Activated naive CD4-positive, alpha-beta T cell treated with anti-CD3 and anti-CD28 coated beads, Interleukin-2, amount 50 U/mL, for 16 hours (primary cell): ENCODE data around the gene FANCB.
A peak's percentile ranks its signal among the peaks of the same experiment; 100 is the strongest.

Experiments
- DNase-seq: peaks from one replicate; pipeline ENCODE4 v3.0.0-alpha.2; 2020

Gene FANCB

DNA sequence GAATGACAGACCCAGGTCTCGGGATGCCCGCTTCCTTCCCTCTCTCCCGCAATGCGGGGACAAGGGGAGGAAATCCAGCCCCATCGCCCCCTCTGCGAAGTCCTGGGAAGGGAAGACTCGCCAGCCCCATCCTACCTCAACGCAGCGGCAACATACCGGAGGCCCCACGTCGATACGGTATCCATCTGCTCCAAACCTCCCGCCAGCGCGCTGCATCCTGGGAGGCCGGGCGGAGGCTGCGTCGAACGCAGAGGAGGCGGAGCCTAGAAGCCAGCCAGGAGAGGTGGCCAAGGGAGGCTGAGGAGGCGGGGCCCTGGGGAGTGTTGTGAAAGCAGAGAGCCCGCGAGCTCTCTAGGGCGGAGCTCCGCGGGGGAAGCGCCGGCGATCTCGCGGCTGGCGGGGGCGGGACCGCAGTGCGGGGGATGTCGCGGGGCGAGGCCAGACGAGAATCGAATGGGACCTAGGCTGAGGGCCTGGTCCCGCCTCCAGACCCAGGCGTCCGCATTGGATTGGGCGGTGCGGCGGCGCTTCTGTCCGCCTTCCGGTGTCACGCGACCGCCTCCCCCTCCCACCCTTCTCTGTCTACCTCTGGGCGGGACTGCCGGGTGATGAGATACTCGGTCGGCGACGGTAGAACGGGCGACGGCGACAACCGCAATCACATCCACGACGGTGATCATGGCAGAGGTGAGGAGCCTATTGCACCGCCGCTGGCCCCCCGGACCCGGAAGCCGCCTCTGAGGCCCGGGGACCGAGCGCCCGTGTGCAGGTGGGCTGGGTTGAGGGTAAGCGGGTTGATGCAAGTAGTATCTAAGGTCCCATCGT is at the start of gene FANCB, which contains the start of gene MOSPD2:
Gene FANCB, minus strand, starts transcription at position 219 of the 825 bp plus-strand sequence. CDS start 7,559 bp downstream, outside the sequence.
Gene MOSPD2, plus strand, starts transcription at position 571 of the 825 bp plus-strand sequence. Its CDS starts 108 bp downstream, at position 679.
- peak; percentile 96 for DNase-seq

DNA sequence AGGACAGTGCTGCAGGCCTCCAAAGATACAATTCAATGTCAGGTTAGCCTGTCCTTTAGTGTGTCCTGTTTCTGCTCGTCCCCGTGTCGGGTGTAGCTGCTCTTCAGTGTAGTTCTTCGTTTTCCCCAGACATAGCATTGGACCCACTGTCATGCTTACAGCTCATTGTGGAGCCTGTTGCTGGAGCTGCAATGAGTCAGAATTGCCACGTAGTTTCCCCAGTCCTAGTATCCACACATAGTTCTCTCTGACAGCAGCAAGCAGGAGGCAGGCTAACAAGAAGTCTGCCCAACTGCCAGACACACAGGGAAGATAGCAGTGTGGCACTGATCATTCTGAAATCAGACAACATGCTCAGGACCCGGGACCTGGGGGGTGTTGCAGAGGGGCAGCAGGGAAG is 49.6 kb upstream of the FANCB start:
- DNase-seq: no peak

GRCh38 chrX:14920196-14920595 is 47.3 kb upstream of the FANCB start:
- DNase-seq: no peak

DNA sequence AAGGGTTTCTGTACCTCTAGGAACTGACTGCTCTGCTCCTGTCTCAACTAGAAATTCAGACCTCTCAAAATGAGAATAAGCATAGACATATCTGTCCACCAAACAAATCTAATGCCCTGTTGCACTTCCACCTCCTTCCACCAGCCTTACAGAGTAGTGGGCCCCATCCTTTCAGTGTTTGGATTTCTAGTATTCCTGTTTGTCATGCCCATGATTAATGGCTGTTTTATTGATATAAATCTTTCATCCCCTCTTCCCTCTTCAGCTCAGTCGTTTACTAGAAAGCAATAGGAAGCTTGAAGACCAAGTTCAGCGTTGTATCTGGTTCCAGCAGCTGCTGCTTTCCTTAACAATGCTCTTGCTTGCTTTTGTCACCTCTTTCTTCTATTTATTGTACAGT is 46.5 kb upstream of the FANCB start:
- DNase-seq: no peak

GRCh38 chrX:14916017-14916674 is 43.3 kb upstream of the FANCB start:
- DNase-seq: no peak

DNA sequence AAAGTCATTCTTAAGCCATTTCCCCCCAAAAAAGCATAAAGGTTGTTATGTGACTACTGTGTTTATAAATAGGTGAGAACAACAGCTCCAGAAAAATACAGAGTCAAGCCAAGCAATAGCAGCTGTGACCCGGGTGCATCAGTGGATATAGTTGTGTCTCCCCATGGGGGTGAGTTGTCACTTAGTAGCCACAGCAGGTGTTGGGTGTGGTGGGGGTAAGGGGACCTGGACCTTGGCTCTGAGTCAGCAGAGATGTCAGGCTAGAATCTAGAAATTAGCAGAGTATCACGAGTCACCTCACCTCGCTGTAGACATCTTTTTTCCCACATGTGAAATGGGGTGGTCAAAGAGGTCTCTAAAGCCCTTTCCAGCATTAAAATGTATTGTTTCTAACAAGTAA is 42.7 kb upstream of the FANCB start:
- no peak for DNase-seq

DNA sequence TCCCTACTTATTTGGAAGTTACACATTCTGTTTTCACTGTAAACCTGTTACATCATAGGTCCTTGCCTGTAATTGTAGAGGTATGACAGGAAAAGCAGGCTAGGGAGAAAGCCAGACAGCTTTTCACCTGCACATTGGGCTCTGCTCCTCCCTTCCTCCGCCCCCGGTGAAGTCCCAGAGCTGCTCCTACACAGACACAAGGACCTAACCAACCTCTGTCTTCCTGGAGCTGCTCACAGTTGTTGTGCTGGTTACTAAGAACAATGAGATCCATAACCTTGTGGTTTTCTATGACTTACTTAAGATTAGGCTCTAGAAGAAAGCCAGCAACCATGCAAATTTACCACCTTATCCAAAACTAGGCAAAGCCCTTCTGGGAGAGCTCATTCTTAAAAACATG is 40.4 kb upstream of the FANCB start:
- DNase-seq: no peak

- no peak for DNase-seq
These were observed 31.0 kb upstream of the FANCB start for GRCh38 chrX:14903891-14904290.

DNA sequence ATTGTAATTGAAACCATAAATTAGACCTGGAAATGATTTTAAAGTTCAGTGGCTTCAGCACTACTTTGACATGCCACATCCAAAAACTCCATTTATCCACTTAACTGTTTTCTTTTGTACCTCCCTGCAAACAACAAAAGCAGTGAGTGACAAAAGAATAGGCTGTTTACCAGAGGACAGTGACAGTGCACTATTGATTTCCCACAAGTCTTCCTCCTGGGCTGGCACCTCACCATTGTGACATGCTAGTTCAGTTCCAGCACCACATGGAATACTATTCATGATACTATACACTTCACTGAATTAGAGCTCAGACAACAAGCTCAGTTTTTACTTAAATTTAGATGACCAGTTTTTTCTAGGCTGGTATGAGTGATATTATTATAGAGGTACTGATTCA is 29.7 kb upstream of the FANCB start:
- no peak for DNase-seq

- DNase-seq: no peak
These were observed 26.7 kb upstream of the FANCB start for GRCh38 chrX:14899607-14900006.

DNA sequence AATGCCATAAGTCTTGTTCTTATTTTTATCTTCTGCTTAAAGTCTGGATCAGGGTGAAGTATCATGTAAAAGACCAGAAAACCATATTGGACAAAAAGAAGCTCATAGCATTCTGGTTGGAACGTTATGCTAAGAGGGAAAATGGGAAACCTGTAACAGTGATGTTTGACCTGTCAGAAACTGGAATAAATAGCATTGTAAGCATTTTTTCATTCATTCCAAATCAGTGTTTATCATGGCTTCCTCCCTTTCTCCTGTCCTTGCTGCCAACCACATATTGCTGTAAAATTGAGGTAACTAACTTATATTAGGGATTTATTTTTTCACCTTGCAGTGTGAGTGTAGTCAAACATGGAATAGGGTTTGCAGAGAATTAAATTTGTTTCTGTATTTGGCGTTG is 24.2 kb upstream of the FANCB start:
- no peak for DNase-seq

- DNase-seq: no peak
These were observed 23.4 kb upstream of the FANCB start for GRCh38 chrX:14896273-14896672.

DNA sequence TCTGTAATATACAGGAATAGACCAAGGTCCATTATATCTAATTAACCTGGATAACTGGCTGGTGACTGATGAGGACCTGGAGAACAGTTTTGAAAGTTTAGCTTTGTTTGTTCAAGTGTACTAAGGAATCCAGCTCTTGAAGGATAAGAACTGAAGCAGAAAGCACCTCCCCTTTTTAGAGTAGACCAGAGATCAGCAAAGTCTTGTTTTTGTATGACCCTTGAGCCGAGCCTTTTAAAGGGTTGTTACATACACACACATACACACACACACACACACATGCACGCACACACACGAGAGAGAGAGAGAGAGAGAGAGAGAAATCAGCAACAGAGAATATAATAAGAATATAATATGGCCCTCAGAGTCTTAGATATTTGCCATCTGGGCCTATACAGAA is 13.4 kb upstream of the FANCB start:
- no peak for DNase-seq

- DNase-seq: no peak
These were observed 11.8 kb upstream of the FANCB start for GRCh38 chrX:14884714-14885113.

- no peak for DNase-seq
These were observed 11.0 kb upstream of the FANCB start for GRCh38 chrX:14883826-14884225.

DNA sequence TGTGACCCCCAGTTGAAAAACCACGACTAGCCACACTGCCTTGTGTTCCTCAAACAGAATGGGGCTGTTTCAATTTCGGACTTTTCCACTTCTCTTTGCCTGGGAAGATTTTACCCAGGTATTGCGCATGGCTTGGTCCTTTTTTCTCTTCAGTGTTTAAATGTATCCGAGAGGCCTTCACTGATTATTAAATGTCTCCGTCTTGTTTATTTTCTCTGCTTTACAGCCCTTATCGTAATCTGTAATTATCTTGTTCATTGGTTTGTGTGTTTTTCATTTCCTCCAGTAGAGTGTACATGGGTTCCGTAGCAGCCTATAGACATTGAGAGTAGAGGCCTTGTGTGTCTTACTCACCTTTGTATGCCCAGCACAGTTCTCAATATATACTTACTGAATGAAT is 2.8 kb upstream of the FANCB start:
- no peak for DNase-seq

DNA sequence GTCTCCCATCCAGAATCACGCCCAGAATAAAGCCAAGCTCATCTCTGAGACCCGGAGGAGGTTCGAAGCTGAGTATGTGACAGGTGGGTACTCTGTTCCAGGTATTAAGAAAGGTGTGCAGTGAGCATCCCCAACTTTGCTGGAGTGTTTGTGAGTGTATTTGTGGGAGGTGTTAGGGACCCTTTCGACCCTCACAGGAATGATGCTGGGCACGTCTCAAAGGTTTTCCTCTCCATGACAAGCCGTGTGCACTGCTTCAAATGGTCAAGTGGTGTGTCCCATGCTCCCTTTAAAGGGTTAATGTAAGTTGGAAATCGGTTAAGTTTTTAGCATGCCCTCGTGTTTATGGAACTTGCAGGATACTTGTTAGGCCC is 794 bp upstream of the FANCB start:
- no peak for DNase-seq

GRCh38 chrX:14872355-14872754 is 514 bp downstream of the FANCB start:
- DNase-seq: no peak

DNA sequence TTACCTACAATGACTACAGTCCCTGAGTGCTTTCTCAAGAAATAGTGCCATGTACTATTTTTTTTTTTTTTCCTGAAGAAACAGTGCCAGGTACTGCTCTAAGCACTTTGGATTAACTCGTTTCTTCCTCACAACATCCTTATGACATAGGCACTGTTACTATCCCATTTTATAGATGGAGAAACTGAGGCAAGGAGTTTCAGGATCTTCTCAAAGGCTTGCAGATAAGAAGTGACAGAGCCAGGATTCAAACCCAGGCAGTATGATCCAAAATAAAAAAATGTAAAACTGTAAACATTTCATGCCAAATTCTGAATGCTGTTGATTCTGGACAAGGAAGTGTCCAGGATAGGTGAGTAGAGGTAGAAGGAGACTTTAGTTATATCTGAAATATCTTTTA is 1.1 kb downstream of the FANCB start:
- no peak for DNase-seq

GRCh38 chrX:14865201-14865600 is 7.7 kb downstream of the FANCB start:
- no peak for DNase-seq

DNA sequence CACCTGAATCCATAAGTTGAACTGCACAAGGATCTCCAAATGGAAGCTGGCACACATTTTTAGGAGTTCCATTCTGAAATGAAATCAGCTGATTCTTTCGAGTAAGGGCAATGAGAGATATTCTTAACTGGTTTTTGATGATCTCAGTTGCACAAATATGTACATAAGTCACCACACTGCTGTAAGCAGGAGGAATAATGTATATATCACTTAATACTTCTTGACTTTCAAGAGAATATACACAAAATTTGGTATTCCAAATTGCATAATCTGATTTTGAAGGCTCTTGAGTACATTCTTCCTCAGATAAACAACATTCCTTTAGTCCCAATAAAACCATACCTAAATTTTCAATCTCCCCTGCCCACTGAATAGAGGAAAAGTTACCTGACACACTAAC is 8.2 kb downstream of the FANCB start:
- no peak for DNase-seq

- no peak for DNase-seq
These were observed 21.3 kb downstream of the FANCB start for GRCh38 chrX:14851526-14851925.

GRCh38 chrX:14843666-14844065 is 29.2 kb downstream of the FANCB start:
- no peak for DNase-seq

DNA sequence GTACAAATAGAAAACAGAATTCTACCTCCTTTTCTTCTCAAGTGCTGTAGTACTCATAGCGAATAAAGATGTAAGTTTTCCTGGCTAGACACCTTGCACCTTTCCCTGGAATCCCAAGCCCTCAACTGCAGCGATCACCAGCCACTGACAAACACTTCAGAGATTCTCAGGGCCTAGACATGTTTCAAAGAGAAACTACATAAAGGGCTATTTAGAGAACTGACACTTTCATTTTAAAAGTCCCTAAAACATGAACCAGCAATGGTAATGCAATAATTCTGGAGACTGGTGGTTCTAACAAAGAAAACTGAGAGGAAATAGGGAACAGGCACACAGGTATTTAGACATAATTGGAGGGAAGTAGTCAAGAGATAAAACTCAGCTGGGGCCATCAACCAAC is 35.7 kb downstream of the FANCB start:
- DNase-seq: no peak

GRCh38 chrX:14832586-14832985 is 40.3 kb downstream of the FANCB start:
- no peak for DNase-seq
